HUDEP-2 (cell line): Measurements from ENCODE around the gene ARV1.
"Not testable (repeated sequence)": the region's sequence is repeated elsewhere in the genome, so short reads cannot be mapped to it uniquely, and the experiment has no call there.

Experiments
- DNase-seq, 76 experiments: peaks; one replicate each; lab custom pipeline; 2025; ENCODE audit not compliant: unreplicated experiment in 76 of 76; lab: John Stamatoyannopoulos, UW

ARV1 gene

DNA sequence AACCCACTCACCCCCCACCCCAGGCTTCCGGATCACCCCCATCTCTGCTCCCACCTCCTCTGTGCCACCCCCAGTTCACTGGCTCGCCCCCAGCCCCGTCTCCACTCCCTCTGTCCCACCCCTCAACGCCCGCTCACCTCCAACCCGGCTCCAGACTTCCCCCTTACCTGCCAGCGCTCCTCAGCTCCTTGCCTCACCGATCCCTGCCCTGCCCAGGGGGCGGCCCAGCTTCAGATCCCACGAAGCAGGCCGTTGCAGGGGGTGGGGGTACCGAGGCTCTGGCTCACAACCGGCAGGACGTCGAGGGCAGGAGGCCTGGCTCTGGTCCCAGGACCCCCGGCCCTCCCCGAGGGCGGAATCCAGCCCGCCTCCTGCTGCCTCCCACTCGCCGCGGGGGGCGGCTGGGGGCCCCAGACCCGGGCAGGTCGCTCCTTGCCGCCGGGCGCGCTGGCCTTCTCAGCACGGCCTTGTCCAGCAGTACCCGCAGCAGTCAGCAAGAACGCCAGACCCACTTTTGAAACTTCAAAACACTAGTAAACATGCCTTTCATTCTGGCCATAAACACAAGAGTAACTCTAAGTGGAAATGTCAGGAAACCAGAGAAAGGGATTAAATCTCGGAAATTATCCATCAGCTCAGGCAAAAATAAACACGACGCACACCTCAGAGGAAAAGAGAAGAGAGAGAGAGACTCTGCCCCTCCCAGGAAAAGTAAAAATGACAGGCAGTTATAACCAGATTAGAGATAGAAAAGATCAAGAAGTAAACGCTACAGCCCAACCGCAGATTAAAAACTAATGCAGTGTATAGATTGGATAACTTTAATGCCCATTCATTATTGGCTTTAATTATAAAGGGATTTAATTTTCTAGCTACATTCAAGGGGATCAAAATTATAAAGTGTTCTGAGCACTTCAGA, 62.2 kb downstream of the ARV1 start:
- DNase-seq, result peak in 29 of 76 experiments; percentile 10 to 87 (median 55)

DNA sequence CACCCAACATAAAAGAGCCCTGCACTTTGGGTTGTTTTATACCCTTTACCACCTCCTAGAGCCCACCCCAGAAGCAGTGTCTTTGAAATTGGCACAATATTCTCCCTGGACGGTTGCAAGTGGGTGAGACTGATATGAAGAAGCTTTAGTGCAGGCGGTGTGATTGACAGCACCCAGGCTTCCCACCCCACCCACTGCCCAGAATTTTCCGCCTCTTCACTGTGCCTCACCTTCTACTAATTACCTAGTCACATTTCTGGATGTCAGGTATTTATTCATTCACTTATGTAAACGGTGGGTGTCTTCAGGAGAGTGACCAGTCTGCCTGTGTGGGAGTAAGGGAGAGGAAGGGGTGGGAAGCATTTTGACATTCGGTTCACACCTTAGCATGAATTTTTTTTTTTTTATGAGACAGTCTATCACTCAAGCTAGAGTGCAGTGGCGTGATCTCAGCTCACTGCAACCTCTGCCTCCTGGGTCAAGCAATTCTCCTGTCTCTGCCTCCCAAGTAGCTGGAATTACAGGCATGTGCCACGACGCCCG, 62.9 kb downstream of the ARV1 start:
- DNase-seq, result peak in 73 of 76 experiments; percentile 13 to 87 (median 62)

DNA sequence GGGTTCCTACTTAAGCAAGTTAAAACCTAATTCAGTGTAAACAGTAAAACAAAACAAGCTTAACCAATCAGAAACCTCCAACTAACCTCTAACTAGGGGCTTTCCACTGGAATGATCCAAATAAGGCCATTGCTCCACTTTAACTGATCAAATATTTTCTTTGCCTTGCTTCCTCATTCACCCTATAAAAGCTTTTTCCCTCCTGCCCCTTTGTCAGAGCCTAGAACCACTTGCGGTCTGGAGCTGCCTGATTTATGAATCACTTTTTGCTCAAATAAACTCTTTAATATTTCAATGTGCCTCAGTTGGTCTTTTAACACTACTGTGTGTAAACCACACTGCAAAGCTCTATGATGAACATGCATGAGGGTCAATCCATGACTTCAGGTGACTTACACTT, 65.7 kb downstream of the ARV1 start:
- no peak for DNase-seq

DNA sequence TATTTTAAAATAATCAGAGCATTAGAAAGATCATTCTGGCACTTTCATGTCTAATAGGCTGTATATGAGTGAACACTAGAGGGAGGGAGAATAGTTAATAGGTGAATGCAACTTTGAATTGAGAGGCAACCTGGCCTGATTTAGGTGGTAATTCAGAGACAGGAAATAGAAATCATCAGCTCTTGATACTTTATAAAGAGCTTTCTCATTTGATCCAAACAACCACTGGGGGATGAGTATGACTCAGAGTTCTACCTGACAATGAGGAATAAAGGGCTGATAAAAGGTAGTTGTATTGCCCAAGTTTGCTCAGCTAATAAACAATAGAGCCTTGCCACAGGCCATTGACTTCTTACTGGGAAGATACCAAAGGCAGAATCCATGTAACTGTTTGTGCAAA, 66.4 kb downstream of the ARV1 start:
- DNase-seq, result peak in 6 of 76 experiments; percentile 7 to 36 (median 29)

DNA sequence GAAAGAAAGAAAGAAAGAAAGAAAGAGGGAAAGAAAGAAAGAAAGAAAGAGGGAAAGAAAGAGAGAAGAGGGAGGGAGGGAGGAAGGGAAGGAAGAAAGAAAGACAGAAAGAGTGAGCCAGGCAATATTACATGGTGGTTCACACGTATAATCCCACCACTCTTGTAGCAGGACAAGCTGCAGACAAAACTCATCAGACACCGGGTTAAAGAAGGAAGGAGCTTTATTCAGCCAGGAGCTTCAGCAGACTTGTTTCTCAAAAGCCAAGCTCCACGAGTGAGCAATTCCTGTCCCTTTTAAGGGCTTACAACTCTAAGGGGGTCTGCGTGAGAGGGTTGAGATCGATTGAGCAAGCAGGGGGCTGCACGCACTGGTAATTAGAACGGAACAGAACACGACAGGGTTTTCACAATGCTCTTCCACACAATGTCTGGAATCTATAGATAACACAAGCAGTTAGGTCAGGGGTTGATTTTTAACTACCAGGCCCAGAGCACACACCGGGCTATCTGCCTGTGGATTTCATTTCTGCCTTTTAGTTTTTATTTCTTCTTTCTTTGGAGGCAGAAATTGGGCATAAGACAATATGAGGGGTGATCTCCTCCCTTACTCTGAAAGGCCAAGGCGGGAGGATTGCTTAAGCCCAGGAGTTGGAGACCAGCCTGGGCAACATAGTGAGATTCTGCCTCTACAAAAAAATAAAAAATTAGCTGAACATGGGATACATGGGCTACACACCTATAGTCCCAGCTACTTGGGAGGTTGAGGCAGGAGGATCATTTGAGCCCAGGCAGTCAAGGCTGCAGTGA, 67.2 kb downstream of the ARV1 start:
- DNase-seq, result peak in 32 of 76 experiments; percentile 10 to 64 (median 28)

DNA sequence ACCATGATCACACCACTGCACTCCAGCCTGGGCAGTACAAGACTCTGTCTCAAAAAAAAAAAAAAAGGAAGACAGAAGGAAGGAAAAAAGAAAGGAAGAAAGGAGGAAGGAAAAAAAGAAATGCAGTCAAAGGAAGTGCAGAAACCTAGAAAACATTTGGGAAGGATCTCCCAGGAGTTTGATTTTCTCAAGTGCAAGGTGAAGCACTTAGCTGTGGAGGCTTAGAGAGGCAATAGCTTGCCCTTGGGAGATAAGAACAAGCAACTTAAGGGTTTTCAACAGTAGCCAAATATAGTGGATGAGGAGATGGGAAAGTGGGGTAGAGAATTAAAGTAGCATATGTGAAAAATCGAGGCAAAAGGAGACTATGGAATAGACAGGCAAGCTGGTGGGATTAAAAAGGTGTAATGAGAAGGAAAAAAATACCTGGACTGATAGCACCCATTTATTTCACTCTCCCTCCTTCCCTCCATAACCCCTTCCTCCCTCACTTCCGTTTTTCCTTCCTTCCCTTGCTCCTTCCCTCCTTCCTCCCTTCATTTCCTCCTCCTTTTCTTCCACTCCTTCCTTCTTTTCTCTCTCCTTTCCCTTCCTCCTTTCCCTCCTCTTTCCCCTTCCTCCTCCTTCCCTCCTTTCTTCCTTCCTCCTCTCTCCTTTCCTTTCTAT, 68.0 kb downstream of the ARV1 start:
- DNase-seq, result peak in 9 of 76 experiments; percentile 6 to 59 (median 23)

DNA sequence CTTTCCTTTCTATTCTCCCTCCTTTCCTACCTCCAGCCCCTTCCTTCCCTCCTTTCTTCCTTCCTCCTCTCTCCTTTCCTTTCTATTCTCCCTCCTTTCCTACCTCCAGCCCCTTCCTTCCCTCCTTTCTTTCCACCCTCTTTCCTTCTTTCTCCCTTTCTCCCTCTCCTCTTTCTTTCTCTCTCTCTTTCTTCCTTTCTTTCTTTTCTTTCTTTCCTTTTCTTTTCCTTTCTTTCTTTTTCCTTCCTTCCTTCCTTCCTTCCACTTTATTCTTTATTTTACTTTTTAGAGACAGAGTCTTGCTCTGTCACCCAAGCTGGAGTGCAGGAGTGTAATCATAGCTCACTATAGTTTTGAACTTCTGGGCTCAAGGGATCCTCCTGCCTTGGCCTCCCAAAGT, 68.6 kb downstream of the ARV1 start:
- not testable (repeated sequence) for DNase-seq

DNA sequence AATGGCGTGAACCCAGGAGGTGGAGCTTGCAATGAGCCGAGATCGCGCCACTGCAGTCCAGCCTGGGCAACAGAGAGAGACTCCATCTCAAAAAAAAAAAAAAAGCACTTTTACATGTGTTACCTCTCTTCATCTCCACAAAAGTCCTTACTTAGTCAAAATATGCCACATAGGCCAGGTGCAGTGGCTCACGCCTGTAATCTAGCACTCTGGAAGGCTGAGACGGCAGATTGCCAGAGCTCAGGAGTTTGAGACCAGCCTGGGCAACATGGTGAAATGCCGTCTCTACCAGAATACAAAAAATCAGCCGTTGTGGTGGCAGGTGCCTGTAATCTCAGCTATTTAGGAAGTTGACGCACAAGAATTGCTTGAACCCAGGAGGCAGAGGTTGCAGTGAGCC, 69.5 kb downstream of the ARV1 start:
- DNase-seq, result not testable (repeated sequence)

DNA sequence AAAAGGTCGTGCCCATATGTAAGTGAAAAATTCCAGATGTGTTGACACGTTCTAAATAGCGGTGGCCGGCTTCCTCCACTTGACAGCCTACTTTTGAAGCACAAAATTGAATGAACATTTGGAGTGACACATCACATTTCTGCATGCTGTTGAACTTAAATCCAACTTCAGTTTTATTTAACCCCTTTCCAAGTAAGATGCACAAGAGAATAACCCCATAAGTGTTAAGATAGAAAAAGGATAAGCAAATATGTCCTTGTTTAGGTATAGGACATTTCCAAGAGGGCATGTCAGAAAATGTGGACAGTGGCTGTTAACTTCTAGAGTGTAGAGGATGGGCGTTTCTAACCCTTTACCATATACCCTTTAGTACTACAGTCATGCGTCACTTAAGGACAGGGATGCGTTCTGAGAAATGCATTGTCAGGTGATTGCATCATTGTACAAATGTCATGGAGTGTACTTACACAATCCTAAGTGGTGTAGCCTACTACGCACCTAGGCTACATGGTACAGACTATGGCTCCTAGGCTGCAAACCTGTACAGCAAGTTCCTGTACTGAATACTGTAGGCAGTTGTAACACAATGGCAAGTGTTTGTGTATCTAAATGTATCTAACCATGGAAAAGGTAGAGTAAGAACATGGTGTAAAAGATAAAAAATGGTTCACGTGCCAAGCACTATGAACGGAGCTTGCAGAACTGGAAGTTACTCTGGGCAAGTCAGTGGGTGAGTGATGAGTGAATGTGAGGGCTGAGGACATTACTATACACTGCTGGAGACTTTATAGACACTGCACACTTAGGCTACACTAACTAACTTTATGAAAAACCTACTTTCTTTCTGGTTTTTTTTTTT, 70.5 kb downstream of the ARV1 start:
- DNase-seq, result no peak
